Heart left ventricle (tissue), 13 donors: ENCODE measurements around the gene TMX2.

Experiments used
- POLR2A ChIP-seq, 2 donors: fragments of 450-650 bp; IDR thresholded peaks; one replicate each; pipeline ENCODE4 v1.6.1; 2017; ENCODE audit warnings: antibody characterized with exemption in 2 of 2, mild to moderate bottlenecking in 2 of 2, moderate library complexity in 2 of 2
- TF ChIP-seq, protein P1 (sequence below), 12 donors: fragments of 200-600 bp; sonication (generic) in 4 of 12; IDR thresholded peaks; one replicate each; pipeline versions ENCODE4 v1.5.0 to v1.8.0; 2018 to 2022; ENCODE audit warnings: antibody characterized with exemption in 12 of 12, mild to moderate bottlenecking in 5 of 12
- donor health status: ischemic (EF 13 %, LVEDD 7.1; RV severe dilation, severe dysfunction).
- donor health status: DM: no; HTN: yes; CAD: no.
- donor health status: DM: no; HTN: no; CAD: no.
- donor health status: ischemic (EF 25% LVEDD 6.9; RV normal size, moderate dysfunction).
- donor health status: ischemic (EF 25% LVEDD 5.7; RV mildly dilated, moderate dysfunction).
- donor health status: ischemic (EF 35%, LVEDD 5.7; RV mildly dilated, moderate dysfunction).
- donor health status: nonischemic (EF 11% LVEDD 7.7; RV severe dilation, severe dysfunction).
- donor health status: DM: yes; HTN: yes; CAD: no.
- donor health status: PGD.
- donor health status: ischemic (EF 29% LVEDD 5.4; RV normal size, mild dysfunction).
- donor health status: nonischemic (EF 23%, LVEDD 6.1; RV moderate dilation, normal function).

DNA sequence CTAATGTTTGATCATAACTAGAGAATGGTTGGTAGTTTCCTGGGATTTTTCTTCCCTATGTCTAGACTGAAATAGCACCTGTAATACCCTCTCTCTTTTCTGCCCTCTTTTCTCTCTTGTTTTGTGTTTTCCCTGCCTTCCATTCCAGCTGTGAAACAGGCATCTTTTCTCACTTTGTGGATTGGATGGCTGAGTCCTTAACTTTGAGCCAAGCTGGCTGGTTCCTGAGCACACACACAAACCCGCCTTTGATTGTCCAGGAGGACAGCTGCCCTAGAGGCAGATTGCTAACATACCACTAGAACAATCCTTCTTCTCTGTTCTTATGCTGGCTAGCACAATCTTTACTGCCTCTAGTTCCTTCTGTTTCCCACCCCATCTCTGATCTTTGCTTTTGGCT is 66.9 kb downstream of the TMX2 start:
- TF ChIP-seq POLR2A (IDR thresholded peaks at IDR 0.05), result no peak
- TF ChIP-seq, protein P1, sequence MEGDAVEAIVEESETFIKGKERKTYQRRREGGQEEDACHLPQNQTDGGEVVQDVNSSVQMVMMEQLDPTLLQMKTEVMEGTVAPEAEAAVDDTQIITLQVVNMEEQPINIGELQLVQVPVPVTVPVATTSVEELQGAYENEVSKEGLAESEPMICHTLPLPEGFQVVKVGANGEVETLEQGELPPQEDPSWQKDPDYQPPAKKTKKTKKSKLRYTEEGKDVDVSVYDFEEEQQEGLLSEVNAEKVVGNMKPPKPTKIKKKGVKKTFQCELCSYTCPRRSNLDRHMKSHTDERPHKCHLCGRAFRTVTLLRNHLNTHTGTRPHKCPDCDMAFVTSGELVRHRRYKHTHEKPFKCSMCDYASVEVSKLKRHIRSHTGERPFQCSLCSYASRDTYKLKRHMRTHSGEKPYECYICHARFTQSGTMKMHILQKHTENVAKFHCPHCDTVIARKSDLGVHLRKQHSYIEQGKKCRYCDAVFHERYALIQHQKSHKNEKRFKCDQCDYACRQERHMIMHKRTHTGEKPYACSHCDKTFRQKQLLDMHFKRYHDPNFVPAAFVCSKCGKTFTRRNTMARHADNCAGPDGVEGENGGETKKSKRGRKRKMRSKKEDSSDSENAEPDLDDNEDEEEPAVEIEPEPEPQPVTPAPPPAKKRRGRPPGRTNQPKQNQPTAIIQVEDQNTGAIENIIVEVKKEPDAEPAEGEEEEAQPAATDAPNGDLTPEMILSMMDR (IDR thresholded peaks at IDR 0.05), result peak in 1 of 12 donors; percentile 15
